Bronchus fibroblast of lung (primary cell): ENCODE data around the gene ANKRD36C. TPM values are rescaled to one million over a fixed set of nuclear protein-coding genes. Genes with fewer than 3 reads are reported as not detected.

Experiments
- total RNA-seq: library from RNA; depleted of rRNA; stranded (reverse); fragments of >200 nt; gene quantifications from 2 replicates; pipeline ENCODE4 v1.2.3, GENCODE V29; 2015

The ANKRD36C gene
- 8.3 and 9.6 TPM in 2 replicates for total RNA-seq

DNA sequence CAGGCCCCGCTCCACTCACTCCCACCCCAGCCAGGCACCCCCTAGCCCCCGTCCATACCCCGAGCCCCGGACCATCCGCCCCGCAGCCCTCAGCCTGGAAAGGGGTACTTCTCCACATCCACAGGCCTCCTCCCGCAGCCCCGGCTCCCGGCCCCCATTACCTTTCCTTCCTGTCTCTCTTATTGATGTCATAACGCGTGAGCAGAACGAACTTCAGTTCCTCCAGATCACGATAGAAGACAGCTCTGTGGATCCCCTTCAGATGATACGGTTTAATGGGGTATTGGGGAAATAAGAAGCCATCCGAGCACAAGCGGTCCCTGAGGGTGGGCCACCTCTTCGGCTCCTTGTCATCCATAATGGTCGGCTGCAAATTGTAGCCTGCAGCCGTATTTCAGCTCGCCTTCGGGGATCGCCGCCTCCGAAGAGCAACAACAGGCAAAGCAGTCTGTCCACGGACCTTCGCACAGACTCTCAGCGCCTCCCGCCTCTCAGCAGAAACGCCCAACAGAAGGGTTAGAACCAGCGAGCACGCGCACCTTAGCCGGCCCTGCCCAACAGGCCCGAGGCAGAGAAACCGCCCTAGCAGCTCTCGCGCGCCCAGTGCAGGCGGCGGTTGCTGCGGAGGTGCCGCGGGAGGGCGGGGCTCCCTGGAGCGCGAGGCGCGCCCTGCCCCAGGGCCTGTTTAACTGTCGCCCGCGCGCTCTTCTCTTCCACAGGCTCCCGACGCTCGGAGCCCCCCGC is at the start of gene ANKRD36C:
Gene ANKRD36C (minus strand): TSS at position 474 of the 744 bp plus-strand sequence. CDS start 116 bp downstream, at position 358.

DNA sequence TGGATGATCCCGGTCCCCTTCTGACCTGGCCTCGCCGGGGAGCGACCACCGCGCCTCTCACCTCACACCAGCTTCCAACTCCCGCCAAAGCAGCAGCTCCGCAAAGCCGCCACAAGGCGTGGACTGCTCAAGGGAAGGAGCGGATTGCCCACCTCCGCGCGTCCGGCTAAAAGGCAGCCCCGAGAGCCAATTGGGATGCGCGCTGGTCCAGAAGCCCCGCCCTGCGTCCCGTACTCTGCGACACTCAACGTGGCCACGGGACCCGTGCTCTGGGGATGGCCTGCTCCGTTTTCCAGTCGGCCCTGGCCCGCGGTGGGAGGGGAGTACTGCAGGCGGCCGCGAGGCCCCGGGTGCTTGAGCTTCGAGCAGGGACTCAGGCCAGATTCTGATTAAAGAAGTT is 43.2 kb upstream of the ANKRD36C start, which contains the start of gene GPAT2:
Gene GPAT2 (minus strand): TSS at position 125 of the 400 bp plus-strand sequence. CDS start 2,557 bp downstream, outside the sequence.

Other genes starting within 250 kb of the ANKRD36C start
- 2.4 and 2.5 TPM in 2 replicates for gene GPAT2, start 43.1 kb upstream of the ANKRD36C start, total RNA-seq
- gene ADRA2B, start 124.7 kb upstream of the ANKRD36C start, total RNA-seq: not detected in 2 replicates
- not detected in 2 replicates for gene ASTL, start 146.7 kb upstream of the ANKRD36C start, total RNA-seq
- 1.0 and 1.2 TPM in 2 replicates for gene DUSP2, start 153.6 kb upstream of the ANKRD36C start, total RNA-seq
- 78.0 and 89.3 TPM in 2 replicates for gene STARD7, start 217.0 kb upstream of the ANKRD36C start, total RNA-seq